Neural cell (in vitro differentiated cells): ENCODE measurements around the gene PHF5A.

ENCODE experiments used
- EP300 ChIP-seq: fragments of 450-650 bp; conservative IDR thresholded peaks from 2 replicates; pipeline ENCODE4 v1.6.1; 2014; ENCODE audit warnings: antibody characterized with exemption, mild to moderate bottlenecking, moderate library complexity; ENCODE audit not compliant: poor library complexity, severe bottlenecking
- EZH2 ChIP-seq: fragments of 200-600, 300-800 bp; shearing (Covaris generic), sonication (generic); IDR thresholded peaks from 2 replicates; pipeline ENCODE4 v1.6.1; 2014; ENCODE audit warnings: antibody characterized with exemption, low read length, borderline replicate concordance, mild to moderate bottlenecking; ENCODE audit not compliant: insufficient read depth, poor library complexity, severe bottlenecking
- POLR2AphosphoS5 ChIP-seq: IDR thresholded peaks from 2 replicates; pipeline ENCODE4 v1.6.1; 2012
- RAD21 ChIP-seq: fragments of 450-650 bp; conservative IDR thresholded peaks from 2 replicates; pipeline ENCODE4 v1.6.1; 2014; ENCODE audit warnings: antibody characterized with exemption, mild to moderate bottlenecking, moderate library complexity
- SMC3 ChIP-seq: fragments of 450-650 bp; conservative IDR thresholded peaks from 2 replicates; pipeline ENCODE4 v1.6.1; 2014; ENCODE audit warnings: antibody characterized with exemption, mild to moderate bottlenecking, moderate library complexity; ENCODE audit not compliant: poor library complexity
- TF ChIP-seq, protein P1 (sequence below): fragments of 450-650 bp; IDR thresholded peaks from 2 replicates; pipeline ENCODE4 v1.5.1; 2014; ENCODE audit warnings: antibody characterized with exemption, mild to moderate bottlenecking, moderate library complexity; ENCODE audit not compliant: poor library complexity, severe bottlenecking
- TF ChIP-seq, protein P2 (sequence below): IDR thresholded peaks from 2 replicates; pipeline ENCODE4 v1.6.1; 2012; ENCODE audit warnings: borderline replicate concordance

DNA sequence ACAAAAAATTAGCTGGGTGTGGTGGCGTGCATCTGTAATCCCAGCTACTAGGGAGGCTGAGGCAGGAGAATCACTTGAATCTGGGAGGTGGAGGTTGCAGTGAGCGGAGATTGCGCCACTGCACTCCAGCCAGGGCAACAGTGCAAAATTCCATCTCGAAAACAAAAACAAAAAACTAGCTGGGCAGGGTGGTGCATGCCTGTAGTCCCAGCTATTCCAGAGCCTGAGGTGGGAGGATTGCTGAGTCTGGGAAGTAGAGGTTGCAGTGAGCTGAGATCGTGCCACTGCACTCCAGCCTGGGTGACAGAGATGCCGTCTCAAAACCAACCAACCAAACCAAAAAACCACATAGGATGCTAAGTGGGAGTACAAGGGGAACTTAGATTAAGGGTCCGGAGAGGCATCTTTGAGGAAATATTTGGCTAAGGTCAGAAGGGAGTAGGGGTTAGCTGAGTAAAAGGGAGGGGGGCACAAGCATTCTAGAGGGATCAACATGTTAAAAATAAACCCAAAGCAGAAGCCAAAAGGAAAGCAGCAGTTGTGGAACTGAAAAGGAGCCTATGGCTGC is 10.2 kb downstream of the PHF5A start:
- TF ChIP-seq POLR2AphosphoS5 (no peak), EP300 (no peak), RAD21 (no peak), SMC3 (no peak), EZH2 (no peak)
- TF ChIP-seq, protein P1, sequence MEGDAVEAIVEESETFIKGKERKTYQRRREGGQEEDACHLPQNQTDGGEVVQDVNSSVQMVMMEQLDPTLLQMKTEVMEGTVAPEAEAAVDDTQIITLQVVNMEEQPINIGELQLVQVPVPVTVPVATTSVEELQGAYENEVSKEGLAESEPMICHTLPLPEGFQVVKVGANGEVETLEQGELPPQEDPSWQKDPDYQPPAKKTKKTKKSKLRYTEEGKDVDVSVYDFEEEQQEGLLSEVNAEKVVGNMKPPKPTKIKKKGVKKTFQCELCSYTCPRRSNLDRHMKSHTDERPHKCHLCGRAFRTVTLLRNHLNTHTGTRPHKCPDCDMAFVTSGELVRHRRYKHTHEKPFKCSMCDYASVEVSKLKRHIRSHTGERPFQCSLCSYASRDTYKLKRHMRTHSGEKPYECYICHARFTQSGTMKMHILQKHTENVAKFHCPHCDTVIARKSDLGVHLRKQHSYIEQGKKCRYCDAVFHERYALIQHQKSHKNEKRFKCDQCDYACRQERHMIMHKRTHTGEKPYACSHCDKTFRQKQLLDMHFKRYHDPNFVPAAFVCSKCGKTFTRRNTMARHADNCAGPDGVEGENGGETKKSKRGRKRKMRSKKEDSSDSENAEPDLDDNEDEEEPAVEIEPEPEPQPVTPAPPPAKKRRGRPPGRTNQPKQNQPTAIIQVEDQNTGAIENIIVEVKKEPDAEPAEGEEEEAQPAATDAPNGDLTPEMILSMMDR: no peak
- TF ChIP-seq, protein P2, sequence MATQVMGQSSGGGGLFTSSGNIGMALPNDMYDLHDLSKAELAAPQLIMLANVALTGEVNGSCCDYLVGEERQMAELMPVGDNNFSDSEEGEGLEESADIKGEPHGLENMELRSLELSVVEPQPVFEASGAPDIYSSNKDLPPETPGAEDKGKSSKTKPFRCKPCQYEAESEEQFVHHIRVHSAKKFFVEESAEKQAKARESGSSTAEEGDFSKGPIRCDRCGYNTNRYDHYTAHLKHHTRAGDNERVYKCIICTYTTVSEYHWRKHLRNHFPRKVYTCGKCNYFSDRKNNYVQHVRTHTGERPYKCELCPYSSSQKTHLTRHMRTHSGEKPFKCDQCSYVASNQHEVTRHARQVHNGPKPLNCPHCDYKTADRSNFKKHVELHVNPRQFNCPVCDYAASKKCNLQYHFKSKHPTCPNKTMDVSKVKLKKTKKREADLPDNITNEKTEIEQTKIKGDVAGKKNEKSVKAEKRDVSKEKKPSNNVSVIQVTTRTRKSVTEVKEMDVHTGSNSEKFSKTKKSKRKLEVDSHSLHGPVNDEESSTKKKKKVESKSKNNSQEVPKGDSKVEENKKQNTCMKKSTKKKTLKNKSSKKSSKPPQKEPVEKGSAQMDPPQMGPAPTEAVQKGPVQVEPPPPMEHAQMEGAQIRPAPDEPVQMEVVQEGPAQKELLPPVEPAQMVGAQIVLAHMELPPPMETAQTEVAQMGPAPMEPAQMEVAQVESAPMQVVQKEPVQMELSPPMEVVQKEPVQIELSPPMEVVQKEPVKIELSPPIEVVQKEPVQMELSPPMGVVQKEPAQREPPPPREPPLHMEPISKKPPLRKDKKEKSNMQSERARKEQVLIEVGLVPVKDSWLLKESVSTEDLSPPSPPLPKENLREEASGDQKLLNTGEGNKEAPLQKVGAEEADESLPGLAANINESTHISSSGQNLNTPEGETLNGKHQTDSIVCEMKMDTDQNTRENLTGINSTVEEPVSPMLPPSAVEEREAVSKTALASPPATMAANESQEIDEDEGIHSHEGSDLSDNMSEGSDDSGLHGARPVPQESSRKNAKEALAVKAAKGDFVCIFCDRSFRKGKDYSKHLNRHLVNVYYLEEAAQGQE: no peak
